A673 (cell line): ENCODE measurements around the gene RAB23. TPM values are rescaled to one million over a fixed set of nuclear protein-coding genes. Genes with fewer than 3 reads are reported as not detected.

Experiments used
- Bru-seq: library from RNA; stranded (reverse); fragments of 400-500 nt; gene quantifications from one replicate; lab custom pipeline; 2021; lab: Mats Ljungman, UMichigan
- BruChase-seq, 2 experiments: library from RNA; stranded (reverse); fragments of 400-500 nt; gene quantifications; one replicate each; lab custom pipeline; 2021; lab: Mats Ljungman, UMichigan
- BruUV-seq: library from RNA; stranded (reverse); fragments of 400-500 nt; replicated peaks from 2 replicates; lab custom pipeline; 2021; lab: Mats Ljungman, UMichigan
- CTCF ChIA-PET: fragments of 300-600 bp; sonication (Branson Sonifier 250); formaldehyde crosslinking; loops from one replicate; lab custom pipeline; 2022; ENCODE audit warnings: antibody characterized with exemption; lab: Charles Lee
- POLR2A ChIA-PET: fragments of 300-600 bp; sonication (Branson Sonifier 250); formaldehyde crosslinking; loops from one replicate; lab custom pipeline; 2022; ENCODE audit warnings: antibody characterized with exemption; ENCODE audit not compliant: low non-redundant PET; lab: Charles Lee
- DNase-seq: peaks from one replicate; pipeline ENCODE4 v3.0.0-alpha.2; 2015; ENCODE audit warnings: low spot score
- H3K27ac ChIP-seq: fragments of 200-600 bp; sonication (generic); 2 replicates; pipeline ENCODE4 v1.5.1; 2016; ENCODE audit warnings: mixed run types, low read depth, mild to moderate bottlenecking, mixed read lengths, antibody characterized with exemption, low read length; ENCODE audit not compliant: poor library complexity, severe bottlenecking
- H3K27me3 ChIP-seq: fragments of 200-600 bp; sonication (generic); replicated peaks from 2 replicates; pipeline ENCODE4 v1.6.1; 2017; ENCODE audit warnings: mixed run types, low read depth, mild to moderate bottlenecking, mixed read lengths, antibody characterized with exemption, low read length; ENCODE audit not compliant: insufficient read depth, poor library complexity
- H3K36me3 ChIP-seq: fragments of 200-600 bp; sonication (generic); 2 replicates; pipeline ENCODE4 v1.6.1; 2016; ENCODE audit warnings: mixed run types, mild to moderate bottlenecking, mixed read lengths, antibody characterized with exemption, low read length; ENCODE audit not compliant: insufficient read depth, poor library complexity, severe bottlenecking
- H3K4me1 ChIP-seq: fragments of 200-600 bp; sonication (generic); 2 replicates; pipeline ENCODE4 v1.6.1; 2017; ENCODE audit warnings: mixed run types, mild to moderate bottlenecking, mixed read lengths, antibody characterized with exemption, low read length; ENCODE audit not compliant: insufficient read depth, poor library complexity, severe bottlenecking
- H3K4me3 ChIP-seq: fragments of 200-600 bp; sonication (generic); 2 replicates; pipeline ENCODE4 v1.5.1; 2016; ENCODE audit warnings: low read depth, mixed run types, mild to moderate bottlenecking, mixed read lengths, low read length; ENCODE audit not compliant: poor library complexity, severe bottlenecking
- H3K9me3 ChIP-seq: fragments of 200-600 bp; sonication (generic); 2 replicates; pipeline ENCODE4 v1.6.1; 2016; ENCODE audit warnings: mixed run types, low read depth, mild to moderate bottlenecking, mixed read lengths, antibody characterized with exemption, low read length; ENCODE audit not compliant: poor library complexity, severe bottlenecking
- CTCF ChIP-seq: fragments of 300-800, 200-600 bp; sonication (generic); conservative IDR thresholded peaks from 2 replicates; pipeline ENCODE4 v1.5.1; 2017; ENCODE audit warnings: low read depth, mild to moderate bottlenecking, antibody characterized with exemption, low read length, moderate library complexity, mixed read lengths
- EZH2 ChIP-seq: fragments of 200-600 bp; sonication (generic); IDR thresholded peaks from 2 replicates; pipeline ENCODE4 v1.6.1; 2017; ENCODE audit warnings: borderline replicate concordance, low read depth, mild to moderate bottlenecking, mixed read lengths, antibody characterized with exemption, low read length; ENCODE audit not compliant: poor library complexity, severe bottlenecking
- intact Hi-C: fragments of 100-400 bp; cut with micrococcal nuclease; formaldehyde crosslinking; loops from one replicate; pipeline ENCODE4 v1.10.0; 2022; ENCODE audit not compliant: unreplicated experiment
- long read RNA-seq: library from polyadenylated mRNA; stranded (forward); transcript quantifications from one replicate; pipeline ENCODE4 v2.0.0, GENCODE V29; 2022
- total RNA-seq: library from RNA; stranded (reverse); gene quantifications from 2 replicates; pipeline ENCODE4 v1.2.3, GENCODE V29; 2021

The RAB23 gene
- 15.3 and 17.8 TPM in 2 replicates for total RNA-seq
- Bru-seq, nascent RNA: percentile 80 among the genes with signal in this experiment
- percentile 83 among the genes with signal in this experiment for BruChase-seq, experiment 1, labeled RNA remaining after a 2-hour chase
- BruChase-seq, experiment 2, labeled RNA remaining after a 6-hour chase: percentile 67 among the genes with signal in this experiment
- long read RNA-seq, full-length matches to known transcripts: 62 of 95 reads
- long read RNA-seq, partial matches to known transcripts: 5 of 95 reads
- long read RNA-seq, other reads (novel, unspliced or antisense): 28 of 95 reads

GRCh38 chr6:57221936-57222742 lies at the start of gene RAB23:
Gene RAB23, minus strand, starts transcription at chr6:57222307. Its CDS starts 11,927 bp downstream, at chr6:57210380.
- Histone ChIP-seq H3K4me3 (peak within 1 kb of the TSS; percentile 97), H3K9me3 (peaks cover 9% of the 10 kb centered on the region), H3K36me3 (peaks cover 4% of the 10 kb centered on the region), H3K27ac (peak within 1 kb of the TSS; percentile 88), H3K4me1 (peaks cover 7% of the 10 kb centered on the region), H3K27me3 (no peaks in the 10 kb centered on the region)
- intact Hi-C loops: no loop called here
- CTCF ChIA-PET: no interaction called here
- POLR2A ChIA-PET: interaction anchor here (0.6 kb wide), 1 partner anchor 534 kb away, joined by 3 read pairs; no protein-coding TSS in a partner anchor
- peak; percentile 92 for DNase-seq
- TF ChIP-seq EZH2 (no peak), CTCF (no peak)
- no TSS peak for BruUV-seq

- Histone ChIP-seq H3K9me3 (no peaks in the 10 kb centered on the region), H3K4me1 (no peaks in the 10 kb centered on the region), H3K4me3 (no peak overlapping the region), H3K36me3 (no peaks in the 10 kb centered on the region), H3K27ac (no peak overlapping the region), H3K27me3 (no peaks in the 10 kb centered on the region)
- intact Hi-C loops: loop anchor here (1.0 kb wide), 1 partner anchor 48 kb away; no protein-coding TSS in a partner anchor
- CTCF ChIA-PET: no interaction called here
- TF ChIP-seq EZH2: no peak
- no peak for TF ChIP-seq CTCF
- no peak for DNase-seq
- POLR2A ChIA-PET: interaction anchor here (0.7 kb wide), 1 partner anchor 625 kb away, joined by 3 read pairs; no protein-coding TSS in a partner anchor
- BruUV-seq: no TSS peak
These were observed 46.2 kb upstream of the RAB23 start for GRCh38 chr6:57268294-57268640.

- peak; percentile 74 for TF ChIP-seq CTCF
- no peak for TF ChIP-seq EZH2
- Histone ChIP-seq H3K4me3 (no peak overlapping the region), H3K36me3 (no peaks in the 10 kb centered on the region), H3K27me3 (no peaks in the 10 kb centered on the region), H3K4me1 (no peaks in the 10 kb centered on the region), H3K27ac (no peak overlapping the region), H3K9me3 (no peaks in the 10 kb centered on the region)
- ChIA-PET CTCF (no interaction called here), POLR2A (interaction anchor here (0.7 kb wide), 1 partner anchor 625 kb away, joined by 3 read pairs; no protein-coding TSS in a partner anchor)
- peak; percentile 83 for DNase-seq
- intact Hi-C loops: loop anchor here (1.0 kb wide), 1 partner anchor 49 kb away; no protein-coding TSS in a partner anchor
- no TSS peak for BruUV-seq
These were observed 45.6 kb upstream of the RAB23 start for GRCh38 chr6:57267586-57268293.
